Keratinocyte (primary cell): ENCODE measurements around the gene RTL1. TPM values are rescaled to one million over a fixed set of nuclear protein-coding genes. Genes with fewer than 3 reads are reported as not detected.

ENCODE experiments used
- DNase-seq: peaks from one replicate; pipeline ENCODE4 v3.0.0-alpha.2; 2011; ENCODE audit warnings: low read depth, missing footprints, low spot score
- FAIRE-seq: peaks from 2 replicates; lab custom pipeline; 2011; peaks lifted over from hg19 to GRCh38; lab: Jason Lieb, UNC
- H2AFZ ChIP-seq: 2 replicates; pipeline ENCODE4 v1.6.0; 2012; ENCODE audit warnings: low read length, control low read depth, inconsistent platforms; ENCODE audit not compliant: control insufficient read depth
- H3K27ac ChIP-seq: 2 replicates; pipeline ENCODE4 v1.5.1; 2011; ENCODE audit warnings: low read length; ENCODE audit not compliant: control insufficient read depth, insufficient read depth
- H3K27me3 ChIP-seq: 3 replicates; pipeline ENCODE4 v1.6.0; 2011; ENCODE audit warnings: low read length; ENCODE audit not compliant: control insufficient read depth, insufficient read depth; ENCODE audit errors: extremely low read depth
- H3K36me3 ChIP-seq, 2 experiments: 2 replicates in 1 of 2; 3 replicates in 1 of 2; pipeline ENCODE4 v1.5.1; 2011; ENCODE audit warnings: low read length in 2 of 2, mild to moderate bottlenecking in 1 of 2; ENCODE audit not compliant: control insufficient read depth in 2 of 2, insufficient read depth in 2 of 2; ENCODE audit errors: extremely low read depth in 1 of 2
- H3K4me1 ChIP-seq: 3 replicates; pipeline ENCODE4 v1.5.1; 2011; ENCODE audit warnings: low read length; ENCODE audit not compliant: control insufficient read depth, insufficient read depth; ENCODE audit errors: extremely low read depth
- H3K4me2 ChIP-seq: 3 replicates; pipeline ENCODE4 v1.6.0; 2011; ENCODE audit warnings: low read depth, low read length; ENCODE audit not compliant: control insufficient read depth, insufficient read depth; ENCODE audit errors: extremely low read depth
- H3K4me3 ChIP-seq, 3 experiments: fragments of 200-600 bp in 1 of 3; sonication (generic) in 1 of 3; 2 replicates in 2 of 3; 3 replicates in 1 of 3; pipeline ENCODE4 v1.5.1; 2011 to 2016; ENCODE audit warnings: low read length in 3 of 3, mild to moderate bottlenecking in 3 of 3, control low read depth in 2 of 3, inconsistent platforms in 1 of 3, low read depth in 1 of 3, mixed read lengths in 1 of 3, mixed run types in 1 of 3, moderate library complexity in 1 of 3; ENCODE audit not compliant: control insufficient read depth in 2 of 3, insufficient read depth in 2 of 3; ENCODE audit errors: extremely low read depth in 1 of 3
- H3K79me2 ChIP-seq: 2 replicates; pipeline ENCODE4 v1.6.0; 2012; ENCODE audit warnings: low read length; ENCODE audit not compliant: control insufficient read depth, insufficient read depth
- H3K9ac ChIP-seq: 3 replicates; pipeline ENCODE4 v1.6.0; 2011; ENCODE audit warnings: low read length; ENCODE audit not compliant: control insufficient read depth, insufficient read depth; ENCODE audit errors: extremely low read depth
- H3K9me1 ChIP-seq: 3 replicates; pipeline ENCODE4 v1.6.0; 2011; ENCODE audit warnings: low read length; ENCODE audit not compliant: control insufficient read depth, insufficient read depth; ENCODE audit errors: extremely low read depth
- H3K9me3 ChIP-seq: 2 replicates; pipeline ENCODE4 v1.5.1; 2012; ENCODE audit warnings: low read depth, low read length; ENCODE audit not compliant: control insufficient read depth
- H4K20me1 ChIP-seq: 3 replicates; pipeline ENCODE4 v1.6.0; 2011; ENCODE audit warnings: low read length; ENCODE audit not compliant: control insufficient read depth, insufficient read depth; ENCODE audit errors: extremely low read depth
- CTCF ChIP-seq, 3 experiments: IDR thresholded peaks in 1 of 3; conservative IDR thresholded peaks in 1 of 3; optimal IDR thresholded peaks in 1 of 3; 2 replicates in 2 of 3; 3 replicates in 1 of 3; pipeline versions ENCODE3 to v1.5.1; 2011; ENCODE audit warnings: low read length in 3 of 3, mild to moderate bottlenecking in 3 of 3, moderate library complexity in 2 of 3, control low read depth in 1 of 3, inconsistent platforms in 1 of 3; ENCODE audit not compliant: insufficient read depth in 2 of 3; ENCODE audit errors: extremely low read depth in 1 of 3
- EZH2 ChIP-seq: IDR thresholded peaks from one replicate; pipeline ENCODE4 v1.6.1; 2012; ENCODE audit warnings: inconsistent platforms, mild to moderate bottlenecking, low read length, moderate library complexity
- dilution Hi-C: fragments of 300-500 bp; cut with MboI; formaldehyde crosslinking; loops from one replicate; pipeline ENCODE4 v1.7.0; 2020; ENCODE audit warnings: low sequenced_read_pairs; ENCODE audit not compliant: extremely low pct_ligation_motif_present
- polyA plus RNA-seq, 5 experiments: library from polyadenylated mRNA; depleted of rRNA in 3 of 5; stranded (reverse) in 3 of 5; stranded (forward) in 1 of 5; unstranded in 1 of 5; fragments of >200 nt; gene quantifications; 1 replicate in 1 of 5; 2 replicates in 3 of 5; 3 replicates in 1 of 5; pipeline versions ENCODE4 v1.2.1 to v1.2.3, GENCODE V29; 2011 to 2012; ENCODE audit warnings: missing spikeins in 2 of 5, low read depth in 1 of 5, low replicate concordance in 1 of 5

Gene RTL1
- polyA plus RNA-seq, 1 donor (not counting 4 experiments of a cell fraction or from before 2014, with no cell fraction given) = not detected

- Histone ChIP-seq H3K36me3 (no peaks in the 10 kb centered on the region), H3K27me3 (no peaks in the 10 kb centered on the region), H3K4me3 (no peak overlapping the region), H3K4me1 (no peaks in the 10 kb centered on the region), H3K4me2 (no peak overlapping the region), H3K9me3 (no peaks in the 10 kb centered on the region), H2AFZ (no peak overlapping the region), H3K9ac (no peak overlapping the region), H3K9me1 (no peaks in the 10 kb centered on the region), H3K79me2 (no peaks in the 10 kb centered on the region), H4K20me1 (no peaks in the 10 kb centered on the region), H3K27ac (no peak overlapping the region)
- no peak for FAIRE-seq
- dilution Hi-C loops = no loop called here
- DNase-seq = no peak
- TF ChIP-seq CTCF (optimal IDR thresholded peaks at IDR 0.05 in 1 of 3, IDR thresholded peaks at IDR 0.05 in 1 of 3, conservative IDR thresholded peaks at IDR 0.05 in 1 of 3; ENCODE audit: extremely low read depth in 1 of 3, insufficient read depth in 2 of 3, low read length in 3 of 3) (no peak), EZH2 (no peak)
These were observed 57.1 kb downstream of the RTL1 start for GRCh38 chr14:100846309-100846859.

- no peaks in the 10 kb centered on the region for H4K20me1 ChIP-seq
- no peaks in the 10 kb centered on the region for H3K79me2 ChIP-seq
These were observed 58.2 kb downstream of the RTL1 start for GRCh38 chr14:100845341-100845740.

More at GRCh38 chr14:100845341-100845740, 58.2 kb downstream of the RTL1 start:
- Histone ChIP-seq H3K27me3 (no peaks in the 10 kb centered on the region), H3K36me3 (no peaks in the 10 kb centered on the region), H3K9me3 (no peaks in the 10 kb centered on the region), H3K9ac (no peak overlapping the region), H3K4me2 (no peak overlapping the region), H3K9me1 (no peaks in the 10 kb centered on the region), H3K4me3 (no peak overlapping the region), H3K27ac (no peak overlapping the region), H3K4me1 (no peaks in the 10 kb centered on the region), H2AFZ (no peak overlapping the region)
- no peak for FAIRE-seq
- TF ChIP-seq CTCF (optimal IDR thresholded peaks at IDR 0.05 in 1 of 3, IDR thresholded peaks at IDR 0.05 in 1 of 3, conservative IDR thresholded peaks at IDR 0.05 in 1 of 3; ENCODE audit: extremely low read depth in 1 of 3, insufficient read depth in 2 of 3, low read length in 3 of 3) (no peak), EZH2 (no peak)
- no peak for DNase-seq
- dilution Hi-C loops = no loop called here
